ENCODE data around the gene RPS19BP1.
"Not testable (repeated sequence)": the region's sequence is repeated elsewhere in the genome, so short reads cannot be mapped to it uniquely, and the experiment has no call there.

The RPS19BP1 gene

GRCh38 chr22:39514373-39514973, 18.1 kb downstream of the RPS19BP1 start:
- Histone ChIP-seq H3K36me3 (ENCODE audit: control insufficient read depth, insufficient read depth, low read length) (peaks cover 38% of the 10 kb centered on the region), H3K27ac (ENCODE audit: low read depth, low read length) (no peak overlapping the region), H3K4me3 (ENCODE audit: low read length) (no peak overlapping the region), H3K4me1 (ENCODE audit: control insufficient read depth, insufficient read depth, low read length) (peaks cover 8% of the 10 kb centered on the region), H3K27me3 (ENCODE audit: control insufficient read depth, insufficient read depth, low read length) (no peaks in the 10 kb centered on the region), H3K9ac (ENCODE audit: low read length) (no peak overlapping the region)

DNA sequence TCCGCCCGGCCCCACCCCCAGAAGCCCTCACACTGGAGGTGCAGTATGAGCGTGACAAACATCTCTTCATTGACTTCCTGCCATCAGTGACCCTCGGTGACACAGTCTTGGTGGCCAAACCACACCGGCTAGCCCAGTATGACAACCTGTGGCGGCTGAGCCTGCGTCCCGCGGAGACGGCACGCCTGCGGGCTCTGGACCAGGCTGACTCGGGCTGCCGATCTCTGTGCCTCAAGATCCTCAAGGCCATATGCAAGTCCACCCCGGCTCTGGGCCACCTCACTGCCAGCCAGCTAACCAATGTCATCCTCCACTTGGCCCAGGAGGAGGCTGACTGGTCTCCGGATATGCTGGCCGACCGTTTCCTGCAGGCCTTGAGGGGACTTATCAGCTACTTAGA, 18.8 kb downstream of the RPS19BP1 start:
- Histone ChIP-seq H3K4me3 (ENCODE audit: low read length) (no peak overlapping the region), H3K4me1 (ENCODE audit: control insufficient read depth, insufficient read depth, low read length) (peaks cover 2% of the 10 kb centered on the region), H3K36me3 (ENCODE audit: control insufficient read depth, insufficient read depth, low read length) (peaks cover 38% of the 10 kb centered on the region), H3K9ac (ENCODE audit: low read length) (no peak overlapping the region), H3K27me3 (ENCODE audit: control insufficient read depth, insufficient read depth, low read length) (no peaks in the 10 kb centered on the region), H3K27ac (ENCODE audit: low read depth, low read length) (no peak overlapping the region)

GRCh38 chr22:39512026-39512425, 20.5 kb downstream of the RPS19BP1 start:
- no peak overlapping the region for H3K9ac ChIP-seq (ENCODE audit: low read length)
- no peak overlapping the region for H3K27ac ChIP-seq (ENCODE audit: low read depth, low read length)
- H3K4me1 ChIP-seq (ENCODE audit: control insufficient read depth, insufficient read depth, low read length), result no peaks in the 10 kb centered on the region
- no peak overlapping the region for H3K4me3 ChIP-seq (ENCODE audit: low read length)
- no peaks in the 10 kb centered on the region for H3K27me3 ChIP-seq (ENCODE audit: control insufficient read depth, insufficient read depth, low read length)
- H3K36me3 ChIP-seq (ENCODE audit: control insufficient read depth, insufficient read depth, low read length), result peaks cover 44% of the 10 kb centered on the region

DNA sequence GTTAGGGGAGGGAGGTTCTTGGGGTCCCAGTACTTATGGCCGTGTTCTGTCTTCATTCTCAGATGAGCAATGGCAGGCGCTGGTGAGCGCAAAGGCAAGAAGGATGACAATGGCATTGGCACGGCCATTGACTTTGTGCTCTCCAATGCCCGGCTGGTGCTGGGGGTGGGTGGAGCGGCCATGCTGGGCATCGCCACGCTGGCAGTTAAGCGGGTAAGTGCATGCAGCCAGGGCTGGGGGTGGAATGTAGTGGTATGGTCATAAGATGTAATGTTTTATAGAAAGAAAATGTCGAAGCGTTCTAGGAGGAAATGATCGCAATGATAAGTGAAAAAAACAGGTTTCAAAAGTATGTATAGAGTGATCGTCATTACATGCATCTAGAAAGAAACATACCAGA, 21.3 kb downstream of the RPS19BP1 start:
- Histone ChIP-seq H3K4me1 (ENCODE audit: control insufficient read depth, insufficient read depth, low read length) (no peaks in the 10 kb centered on the region), H3K27ac (ENCODE audit: low read depth, low read length) (no peak overlapping the region), H3K27me3 (ENCODE audit: control insufficient read depth, insufficient read depth, low read length) (no peaks in the 10 kb centered on the region), H3K36me3 (ENCODE audit: control insufficient read depth, insufficient read depth, low read length) (peaks cover 47% of the 10 kb centered on the region), H3K9ac (ENCODE audit: low read length) (no peak overlapping the region), H3K4me3 (ENCODE audit: low read length) (no peak overlapping the region)

GRCh38 chr22:39510529-39511149, 21.9 kb downstream of the RPS19BP1 start:
- Histone ChIP-seq H3K9ac (ENCODE audit: low read length) (no peak overlapping the region), H3K4me1 (ENCODE audit: control insufficient read depth, insufficient read depth, low read length) (no peaks in the 10 kb centered on the region), H3K27me3 (ENCODE audit: control insufficient read depth, insufficient read depth, low read length) (no peaks in the 10 kb centered on the region), H3K36me3 (ENCODE audit: control insufficient read depth, insufficient read depth, low read length) (peaks cover 49% of the 10 kb centered on the region), H3K27ac (ENCODE audit: low read depth, low read length) (no peak overlapping the region), H3K4me3 (ENCODE audit: low read length) (no peak overlapping the region)

DNA sequence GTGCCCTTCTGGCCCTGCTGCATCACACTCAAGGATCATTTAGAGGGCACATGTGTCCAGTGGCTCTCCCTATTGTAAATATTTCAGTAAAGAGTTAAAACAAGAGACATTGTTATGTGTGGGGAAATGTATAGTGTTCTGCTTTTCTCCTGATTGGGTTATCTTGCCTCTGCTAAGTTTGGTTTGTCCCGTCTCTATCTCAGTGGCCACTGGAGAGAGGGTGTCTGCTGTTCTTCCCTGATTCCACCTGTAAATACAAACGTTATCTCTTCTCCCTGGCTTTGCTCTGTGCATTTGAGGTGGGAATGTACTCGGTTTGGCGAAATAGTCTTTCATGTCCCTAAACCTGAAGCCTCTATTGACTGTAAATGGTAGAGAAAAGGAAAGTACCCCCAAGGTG, 24.2 kb downstream of the RPS19BP1 start:
- Histone ChIP-seq H3K4me3 (ENCODE audit: low read length) (no peak overlapping the region), H3K27me3 (ENCODE audit: control insufficient read depth, insufficient read depth, low read length) (no peaks in the 10 kb centered on the region), H3K27ac (ENCODE audit: low read depth, low read length) (no peak overlapping the region), H3K4me1 (ENCODE audit: control insufficient read depth, insufficient read depth, low read length) (peaks cover 5% of the 10 kb centered on the region), H3K36me3 (ENCODE audit: control insufficient read depth, insufficient read depth, low read length) (peaks cover 43% of the 10 kb centered on the region), H3K9ac (ENCODE audit: low read length) (no peak overlapping the region)

GRCh38 chr22:39507021-39507420, 25.5 kb downstream of the RPS19BP1 start:
- Histone ChIP-seq H3K4me1 (ENCODE audit: control insufficient read depth, insufficient read depth, low read length) (peaks cover 11% of the 10 kb centered on the region), H3K36me3 (ENCODE audit: control insufficient read depth, insufficient read depth, low read length) (peaks cover 38% of the 10 kb centered on the region)
- H3K9ac ChIP-seq (ENCODE audit: low read length); H3K27me3 ChIP-seq (ENCODE audit: control insufficient read depth, insufficient read depth, low read length); H3K27ac ChIP-seq (ENCODE audit: low read depth, low read length); H3K4me3 ChIP-seq (ENCODE audit: low read length): not testable (repeated sequence)

DNA sequence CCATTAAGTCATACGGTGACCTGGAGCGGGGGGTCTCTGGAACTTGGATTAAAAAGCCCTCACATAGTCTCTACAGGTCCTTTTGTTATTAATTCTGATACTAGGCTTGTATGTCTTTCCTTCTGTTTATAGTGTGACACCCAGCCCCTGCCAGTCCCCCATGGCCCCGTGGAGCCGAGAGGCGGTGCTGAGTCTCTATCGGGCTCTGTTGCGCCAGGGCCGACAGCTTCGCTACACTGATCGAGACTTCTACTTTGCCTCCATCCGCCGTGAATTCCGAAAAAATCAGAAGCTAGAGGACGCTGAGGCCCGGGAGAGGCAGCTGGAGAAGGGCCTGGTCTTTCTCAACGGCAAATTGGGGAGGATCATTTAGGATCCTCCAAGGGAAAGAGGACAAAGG, 28.5 kb downstream of the RPS19BP1 start:
- H3K4me1 ChIP-seq (ENCODE audit: control insufficient read depth, insufficient read depth, low read length), result peaks cover 21% of the 10 kb centered on the region
- no peak overlapping the region for H3K4me3 ChIP-seq (ENCODE audit: low read length)
- no peaks in the 10 kb centered on the region for H3K27me3 ChIP-seq (ENCODE audit: control insufficient read depth, insufficient read depth, low read length)
- no peak overlapping the region for H3K27ac ChIP-seq (ENCODE audit: low read depth, low read length)
- H3K9ac ChIP-seq (ENCODE audit: low read length), result no peak overlapping the region
- H3K36me3 ChIP-seq (ENCODE audit: control insufficient read depth, insufficient read depth, low read length), result peaks cover 24% of the 10 kb centered on the region

DNA sequence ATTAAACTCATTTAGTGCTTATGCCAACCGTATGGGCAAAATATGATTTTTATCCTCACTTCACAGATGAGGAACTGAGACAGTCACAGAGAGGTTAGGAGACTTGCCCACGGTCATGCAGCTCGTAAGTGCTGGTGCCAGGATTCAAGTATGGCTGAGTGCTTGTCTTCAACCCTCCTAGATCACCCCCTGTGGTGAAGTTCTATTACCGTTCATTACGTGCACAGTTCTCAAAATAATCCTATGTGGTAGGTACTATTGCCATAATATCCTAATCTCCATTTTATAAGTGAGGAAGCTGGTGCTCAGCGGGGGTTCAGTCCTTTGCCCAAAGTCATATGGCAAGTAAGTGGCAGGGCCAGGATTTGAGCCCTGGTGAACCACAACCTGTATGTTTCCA, 28.9 kb downstream of the RPS19BP1 start:
- H3K9ac ChIP-seq (ENCODE audit: low read length), result no peak overlapping the region

DNA sequence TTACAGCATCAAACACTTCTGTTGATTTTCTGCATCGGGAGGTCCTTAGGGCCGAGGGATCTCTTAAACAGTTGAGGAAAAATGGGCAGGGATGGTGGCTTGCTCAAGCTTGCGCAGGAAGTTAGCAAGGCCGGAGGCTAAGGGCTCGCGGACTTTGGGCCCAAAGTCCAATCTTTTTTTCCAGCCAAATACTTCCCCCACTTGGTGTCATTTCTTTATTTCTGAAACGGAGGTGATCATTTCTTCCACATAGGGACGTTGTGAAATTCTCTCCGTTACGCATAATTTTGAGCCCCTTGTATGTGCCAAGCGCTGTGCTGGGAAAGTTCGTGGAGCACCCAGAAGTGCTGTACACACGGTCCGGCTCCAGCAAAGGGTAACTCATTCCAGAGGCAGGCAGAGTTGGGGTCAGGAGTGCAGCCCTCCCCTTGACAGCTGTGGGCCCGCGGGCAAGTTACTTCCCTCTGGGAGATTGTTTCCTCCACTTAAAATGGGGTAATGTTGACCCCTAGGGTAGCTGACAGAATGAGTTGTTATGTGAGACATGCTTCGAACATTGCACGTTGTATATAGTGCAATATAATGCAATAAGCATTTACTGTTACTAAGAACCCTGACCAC, 29.6 kb downstream of the RPS19BP1 start:
- Histone ChIP-seq H3K27me3 (ENCODE audit: control insufficient read depth, insufficient read depth, low read length) (no peaks in the 10 kb centered on the region), H3K4me3 (ENCODE audit: low read length) (peak overlapping the region; percentile 79), H3K27ac (ENCODE audit: low read depth, low read length) (peak overlapping the region; percentile 74), H3K9ac (ENCODE audit: low read length) (peak overlapping the region; percentile 74), H3K36me3 (ENCODE audit: control insufficient read depth, insufficient read depth, low read length) (peaks cover 18% of the 10 kb centered on the region), H3K4me1 (ENCODE audit: control insufficient read depth, insufficient read depth, low read length) (peaks cover 21% of the 10 kb centered on the region)

More for the DNA sequence above, 28.9 kb downstream of the RPS19BP1 start:
- Histone ChIP-seq H3K4me1 (ENCODE audit: control insufficient read depth, insufficient read depth, low read length) (peaks cover 21% of the 10 kb centered on the region), H3K36me3 (ENCODE audit: control insufficient read depth, insufficient read depth, low read length) (peaks cover 24% of the 10 kb centered on the region), H3K27ac (ENCODE audit: low read depth, low read length) (no peak overlapping the region), H3K4me3 (ENCODE audit: low read length) (peak overlapping the region; percentile 79), H3K27me3 (ENCODE audit: control insufficient read depth, insufficient read depth, low read length) (no peaks in the 10 kb centered on the region)

GRCh38 chr22:39502109-39502788, 30.3 kb downstream of the RPS19BP1 start, which contains the start of gene MIEF1:
Gene MIEF1 (plus strand): TSS chr22:39502290. CDS start chr22:39511295, 9,005 bp downstream.
- Histone ChIP-seq H3K27me3 (ENCODE audit: control insufficient read depth, insufficient read depth, low read length) (no peaks in the 10 kb centered on the region), H3K27ac (ENCODE audit: low read depth, low read length) (peak within 1 kb of the TSS; percentile 85), H3K4me1 (ENCODE audit: control insufficient read depth, insufficient read depth, low read length) (peaks cover 21% of the 10 kb centered on the region), H3K4me3 (ENCODE audit: low read length) (peak within 1 kb of the TSS; percentile 79), H3K9ac (ENCODE audit: low read length) (peak within 1 kb of the TSS; percentile 74), H3K36me3 (ENCODE audit: control insufficient read depth, insufficient read depth, low read length) (peaks cover 18% of the 10 kb centered on the region)

GRCh38 chr22:39501644-39502108, 30.9 kb downstream of the RPS19BP1 start:
- Histone ChIP-seq H3K9ac (ENCODE audit: low read length) (peak overlapping the region; percentile 52), H3K4me3 (ENCODE audit: low read length) (peak overlapping the region; percentile 79), H3K36me3 (ENCODE audit: control insufficient read depth, insufficient read depth, low read length) (peaks cover 15% of the 10 kb centered on the region), H3K4me1 (ENCODE audit: control insufficient read depth, insufficient read depth, low read length) (peaks cover 21% of the 10 kb centered on the region), H3K27ac (ENCODE audit: low read depth, low read length) (peak overlapping the region; percentile 85), H3K27me3 (ENCODE audit: control insufficient read depth, insufficient read depth, low read length) (no peaks in the 10 kb centered on the region)

Data from rectal smooth muscle tissue (tissue), 1 donor.